Gastroesophageal sphincter (tissue), 3 donors: ENCODE results near the gene RBFOX2.

ENCODE experiments used
- POLR2A ChIP-seq, 2 donors: fragments of 450-650 bp; IDR thresholded peaks; one replicate each; pipeline ENCODE4 v1.6.1; 2017; ENCODE audit warnings: antibody characterized with exemption in 2 of 2, mild to moderate bottlenecking in 2 of 2, moderate library complexity in 1 of 2
- TF ChIP-seq, protein P1 (sequence below), 4 experiments: fragments of 200-600 bp in 2 of 4; fragments of 450-650 bp in 2 of 4; sonication (generic) in 1 of 4; IDR thresholded peaks; one replicate each; pipeline ENCODE4 v1.5.1; 2017 to 2019; ENCODE audit warnings: antibody characterized with exemption in 4 of 4, mild to moderate bottlenecking in 2 of 4, moderate library complexity in 2 of 4

DNA sequence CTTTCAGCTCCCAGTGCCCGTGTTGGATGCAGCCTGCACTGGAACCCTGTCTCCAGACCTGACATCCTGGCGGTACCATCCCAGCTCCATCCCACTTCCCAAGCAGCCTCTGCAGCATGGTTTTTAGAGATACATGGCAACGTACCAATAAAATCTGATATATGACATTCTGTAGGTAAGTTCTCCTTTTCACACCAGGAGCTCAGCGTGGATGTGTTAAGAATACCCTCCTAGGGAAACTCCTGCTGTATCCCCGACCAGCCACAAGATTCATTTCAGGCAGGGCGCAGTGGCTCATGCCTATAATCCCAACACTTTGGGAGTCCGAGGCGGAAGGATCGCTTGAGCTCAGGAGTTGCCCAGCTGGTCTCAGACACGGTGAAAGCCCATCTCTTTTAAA, 295.6 kb downstream of the RBFOX2 start:
- TF ChIP-seq, protein P1, sequence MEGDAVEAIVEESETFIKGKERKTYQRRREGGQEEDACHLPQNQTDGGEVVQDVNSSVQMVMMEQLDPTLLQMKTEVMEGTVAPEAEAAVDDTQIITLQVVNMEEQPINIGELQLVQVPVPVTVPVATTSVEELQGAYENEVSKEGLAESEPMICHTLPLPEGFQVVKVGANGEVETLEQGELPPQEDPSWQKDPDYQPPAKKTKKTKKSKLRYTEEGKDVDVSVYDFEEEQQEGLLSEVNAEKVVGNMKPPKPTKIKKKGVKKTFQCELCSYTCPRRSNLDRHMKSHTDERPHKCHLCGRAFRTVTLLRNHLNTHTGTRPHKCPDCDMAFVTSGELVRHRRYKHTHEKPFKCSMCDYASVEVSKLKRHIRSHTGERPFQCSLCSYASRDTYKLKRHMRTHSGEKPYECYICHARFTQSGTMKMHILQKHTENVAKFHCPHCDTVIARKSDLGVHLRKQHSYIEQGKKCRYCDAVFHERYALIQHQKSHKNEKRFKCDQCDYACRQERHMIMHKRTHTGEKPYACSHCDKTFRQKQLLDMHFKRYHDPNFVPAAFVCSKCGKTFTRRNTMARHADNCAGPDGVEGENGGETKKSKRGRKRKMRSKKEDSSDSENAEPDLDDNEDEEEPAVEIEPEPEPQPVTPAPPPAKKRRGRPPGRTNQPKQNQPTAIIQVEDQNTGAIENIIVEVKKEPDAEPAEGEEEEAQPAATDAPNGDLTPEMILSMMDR (IDR thresholded peaks at IDR 0.05): no peak
- TF ChIP-seq POLR2A (IDR thresholded peaks at IDR 0.05): no peak
